ENCODE results near the gene TMEM183A.

DNA sequence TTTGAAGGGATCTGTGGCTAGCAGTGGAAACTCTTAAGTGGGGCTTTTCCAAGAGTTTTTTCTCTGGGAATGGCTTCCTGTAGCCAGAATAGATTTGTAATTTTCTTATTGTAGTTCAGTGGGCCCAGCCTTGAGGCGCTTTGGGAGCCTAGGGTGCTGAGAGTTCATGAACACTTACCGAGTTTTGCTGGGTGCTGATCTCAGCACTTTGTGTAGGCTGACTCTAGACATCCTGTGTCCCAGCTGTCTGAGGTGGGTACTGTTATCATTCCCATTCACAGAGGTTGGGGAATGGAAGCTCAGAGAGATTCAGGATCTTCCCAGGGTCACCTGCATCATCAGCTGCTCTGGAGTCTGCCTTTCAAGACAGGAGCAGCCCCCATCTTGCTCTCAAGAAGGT is 26.1 kb downstream of the TMEM183A start:
- TF ChIP-seq POLR2AphosphoS5 (IDR thresholded peaks at IDR 0.05; ENCODE audit: low read depth, low read length) (no peak), SIN3A (IDR thresholded peaks at IDR 0.05; ENCODE audit: borderline replicate concordance, insufficient read depth, low read depth, low read length) (no peak), REST (IDR thresholded peaks at IDR 0.05; ENCODE audit: insufficient read depth in 1 of 2, low read depth in 2 of 2, low read length in 1 of 2) (no peak)
- TF ChIP-seq, protein P1, sequence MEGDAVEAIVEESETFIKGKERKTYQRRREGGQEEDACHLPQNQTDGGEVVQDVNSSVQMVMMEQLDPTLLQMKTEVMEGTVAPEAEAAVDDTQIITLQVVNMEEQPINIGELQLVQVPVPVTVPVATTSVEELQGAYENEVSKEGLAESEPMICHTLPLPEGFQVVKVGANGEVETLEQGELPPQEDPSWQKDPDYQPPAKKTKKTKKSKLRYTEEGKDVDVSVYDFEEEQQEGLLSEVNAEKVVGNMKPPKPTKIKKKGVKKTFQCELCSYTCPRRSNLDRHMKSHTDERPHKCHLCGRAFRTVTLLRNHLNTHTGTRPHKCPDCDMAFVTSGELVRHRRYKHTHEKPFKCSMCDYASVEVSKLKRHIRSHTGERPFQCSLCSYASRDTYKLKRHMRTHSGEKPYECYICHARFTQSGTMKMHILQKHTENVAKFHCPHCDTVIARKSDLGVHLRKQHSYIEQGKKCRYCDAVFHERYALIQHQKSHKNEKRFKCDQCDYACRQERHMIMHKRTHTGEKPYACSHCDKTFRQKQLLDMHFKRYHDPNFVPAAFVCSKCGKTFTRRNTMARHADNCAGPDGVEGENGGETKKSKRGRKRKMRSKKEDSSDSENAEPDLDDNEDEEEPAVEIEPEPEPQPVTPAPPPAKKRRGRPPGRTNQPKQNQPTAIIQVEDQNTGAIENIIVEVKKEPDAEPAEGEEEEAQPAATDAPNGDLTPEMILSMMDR (IDR thresholded peaks at IDR 0.05): no peak

Data from Panc1 (cell line).